ENCODE data around the gene HMMR. TPM values are rescaled to one million over a fixed set of nuclear protein-coding genes. Genes with fewer than 3 reads are reported as not detected.

HMMR gene
- total RNA-seq, 4 donors from 2014 or later: 2.2 to 7.9 (median 3.7) TPM

DNA sequence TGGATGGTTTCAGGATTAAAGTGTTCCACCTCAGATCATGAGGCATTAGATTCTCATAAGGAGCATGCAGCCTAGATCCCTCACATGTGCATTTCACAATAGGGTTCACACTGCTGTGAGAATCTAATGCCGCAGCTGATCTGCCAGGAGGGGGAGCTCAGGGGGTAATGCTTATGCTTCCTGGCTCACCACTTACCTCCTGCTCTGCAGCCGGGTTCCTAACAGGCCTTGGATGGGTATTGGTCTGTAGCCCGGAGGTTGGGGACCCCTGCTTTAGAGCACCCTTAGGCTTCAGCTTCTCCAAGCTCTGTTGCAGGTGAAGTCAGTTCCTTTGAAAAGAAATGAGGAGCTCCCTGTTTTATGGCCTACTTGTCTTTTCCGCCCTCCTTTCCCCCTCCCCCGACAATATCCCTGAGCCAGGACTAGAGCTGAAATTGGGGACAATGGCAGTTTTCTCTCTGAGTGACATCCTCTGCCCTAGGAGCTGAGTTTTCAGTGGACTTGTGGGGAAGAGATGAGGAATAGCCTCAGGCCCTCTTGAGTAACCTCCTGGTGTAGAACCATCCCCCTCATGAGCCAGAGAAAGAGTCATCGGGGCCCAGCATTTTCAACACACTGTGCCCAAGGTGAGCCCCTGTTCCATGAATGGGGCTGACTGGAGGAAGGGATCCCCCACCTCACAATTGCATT is 28.8 kb downstream of the HMMR start:
- Histone ChIP-seq H3K9me3 (no peaks in the 10 kb centered on the region), H3K4me3 (no peak overlapping the region), H3K27ac (no peak overlapping the region), H3K4me1 (no peaks in the 10 kb centered on the region), H3K27me3 (no peaks in the 10 kb centered on the region), H3K36me3 (no peaks in the 10 kb centered on the region)
- WGBS: 88% methylated on average over 6 of the region's 6 CpGs
- no peak for DNase-seq (ENCODE audit: low spot score in 2 of 2)
- TF ChIP-seq EP300 (IDR thresholded peaks at IDR 0.05): no peak
- TF ChIP-seq POLR2A (IDR thresholded peaks at IDR 0.05): no peak
- TF ChIP-seq, protein P1, sequence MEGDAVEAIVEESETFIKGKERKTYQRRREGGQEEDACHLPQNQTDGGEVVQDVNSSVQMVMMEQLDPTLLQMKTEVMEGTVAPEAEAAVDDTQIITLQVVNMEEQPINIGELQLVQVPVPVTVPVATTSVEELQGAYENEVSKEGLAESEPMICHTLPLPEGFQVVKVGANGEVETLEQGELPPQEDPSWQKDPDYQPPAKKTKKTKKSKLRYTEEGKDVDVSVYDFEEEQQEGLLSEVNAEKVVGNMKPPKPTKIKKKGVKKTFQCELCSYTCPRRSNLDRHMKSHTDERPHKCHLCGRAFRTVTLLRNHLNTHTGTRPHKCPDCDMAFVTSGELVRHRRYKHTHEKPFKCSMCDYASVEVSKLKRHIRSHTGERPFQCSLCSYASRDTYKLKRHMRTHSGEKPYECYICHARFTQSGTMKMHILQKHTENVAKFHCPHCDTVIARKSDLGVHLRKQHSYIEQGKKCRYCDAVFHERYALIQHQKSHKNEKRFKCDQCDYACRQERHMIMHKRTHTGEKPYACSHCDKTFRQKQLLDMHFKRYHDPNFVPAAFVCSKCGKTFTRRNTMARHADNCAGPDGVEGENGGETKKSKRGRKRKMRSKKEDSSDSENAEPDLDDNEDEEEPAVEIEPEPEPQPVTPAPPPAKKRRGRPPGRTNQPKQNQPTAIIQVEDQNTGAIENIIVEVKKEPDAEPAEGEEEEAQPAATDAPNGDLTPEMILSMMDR (IDR thresholded peaks at IDR 0.05): no peak
- TF ChIP-seq POLR2AphosphoS5 (IDR thresholded peaks at IDR 0.05): no peak

DNA sequence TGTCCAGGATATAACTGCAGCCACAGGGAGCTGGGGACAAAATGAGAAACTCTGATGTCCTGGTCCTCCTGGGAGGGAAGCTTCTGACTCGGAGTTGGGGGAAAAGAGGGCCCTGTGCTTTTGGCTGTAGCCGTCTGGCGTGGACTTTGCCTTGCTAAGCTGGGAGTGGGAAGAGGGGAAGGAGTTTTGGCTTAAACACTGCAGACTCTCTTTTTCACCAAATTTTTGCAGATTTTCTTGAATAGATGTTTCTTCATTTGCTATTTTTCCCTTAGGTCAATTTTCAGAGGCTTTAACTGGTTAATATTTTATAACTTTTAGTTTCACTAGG is 29.3 kb downstream of the HMMR start:
- no peak for DNase-seq (ENCODE audit: low spot score in 2 of 2)
- no peaks in the 10 kb centered on the region for H3K9me3 ChIP-seq
- no peaks in the 10 kb centered on the region for H3K27me3 ChIP-seq
- H3K4me1 ChIP-seq: no peaks in the 10 kb centered on the region
- WGBS: 93% methylated on average over 3 of the region's 3 CpGs
- H3K36me3 ChIP-seq: no peaks in the 10 kb centered on the region
- no peak overlapping the region for H3K27ac ChIP-seq
- H3K4me3 ChIP-seq: no peak overlapping the region
- TF ChIP-seq POLR2A (IDR thresholded peaks at IDR 0.05) (no peak), POLR2AphosphoS5 (IDR thresholded peaks at IDR 0.05) (no peak), EP300 (IDR thresholded peaks at IDR 0.05) (no peak)
- TF ChIP-seq, protein P1 (IDR thresholded peaks at IDR 0.05): no peak

DNA sequence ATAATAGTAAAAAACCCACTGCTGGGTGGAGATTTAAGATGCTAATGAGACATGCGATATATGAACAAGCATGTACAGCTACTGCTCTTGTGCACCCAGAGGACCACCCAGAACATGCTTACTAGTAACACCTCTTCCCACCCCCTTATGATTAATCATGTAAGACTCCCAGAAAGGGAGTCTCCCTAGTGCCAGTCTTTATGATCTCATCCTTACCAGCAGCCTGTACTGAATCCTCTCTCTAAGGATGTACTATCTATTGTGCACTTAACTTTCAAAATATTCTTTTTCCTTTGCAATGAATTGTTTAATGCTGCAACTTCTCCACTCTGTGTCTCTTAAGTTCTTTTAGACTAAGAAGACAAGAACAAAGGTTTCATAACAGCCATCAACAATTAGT is 35.9 kb downstream of the HMMR start:
- no peak for TF ChIP-seq POLR2A (IDR thresholded peaks at IDR 0.05)
- no peak for TF ChIP-seq POLR2AphosphoS5 (IDR thresholded peaks at IDR 0.05)
- TF ChIP-seq, protein P1 (IDR thresholded peaks at IDR 0.05): no peak
- TF ChIP-seq EP300 (IDR thresholded peaks at IDR 0.05): no peak
- no peak overlapping the region for H3K27ac ChIP-seq
- no peak overlapping the region for H3K4me3 ChIP-seq
- 100% methylated on average over 1 of the region's 1 CpG for WGBS
- H3K4me1 ChIP-seq: no peaks in the 10 kb centered on the region
- no peaks in the 10 kb centered on the region for H3K36me3 ChIP-seq
- no peaks in the 10 kb centered on the region for H3K27me3 ChIP-seq
- no peak for DNase-seq (ENCODE audit: low spot score in 2 of 2)
- H3K9me3 ChIP-seq: no peaks in the 10 kb centered on the region

DNA sequence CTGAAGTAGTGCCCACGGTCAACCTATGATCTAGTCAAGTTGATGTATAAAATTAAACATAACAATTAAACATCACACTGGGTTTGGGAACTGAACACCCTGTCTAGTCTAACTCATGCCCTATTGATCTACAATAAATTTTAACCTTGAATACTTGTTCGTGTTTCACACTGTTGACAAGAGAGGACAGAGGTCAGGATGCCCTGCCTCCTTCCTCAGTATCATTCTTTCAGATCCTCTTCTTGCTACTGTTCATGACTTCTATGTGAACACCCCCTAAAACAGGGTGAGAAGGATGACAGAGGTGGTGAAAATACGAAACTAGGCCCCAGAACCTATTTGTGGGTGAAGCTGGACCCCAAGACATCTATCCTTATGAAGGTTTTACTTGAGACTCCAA is 36.9 kb downstream of the HMMR start:
- Histone ChIP-seq H3K27ac (no peak overlapping the region), H3K36me3 (no peaks in the 10 kb centered on the region), H3K9me3 (no peaks in the 10 kb centered on the region), H3K4me3 (no peak overlapping the region), H3K27me3 (no peaks in the 10 kb centered on the region), H3K4me1 (peaks cover under 1% of the 10 kb centered on the region)
- no peak for DNase-seq (ENCODE audit: low spot score in 2 of 2)
- WGBS: 85% methylated on average over 3 of the region's 3 CpGs
- TF ChIP-seq POLR2A (IDR thresholded peaks at IDR 0.05) (no peak), EP300 (IDR thresholded peaks at IDR 0.05) (no peak), POLR2AphosphoS5 (IDR thresholded peaks at IDR 0.05) (no peak)
- TF ChIP-seq, protein P1 (IDR thresholded peaks at IDR 0.05): no peak

DNA sequence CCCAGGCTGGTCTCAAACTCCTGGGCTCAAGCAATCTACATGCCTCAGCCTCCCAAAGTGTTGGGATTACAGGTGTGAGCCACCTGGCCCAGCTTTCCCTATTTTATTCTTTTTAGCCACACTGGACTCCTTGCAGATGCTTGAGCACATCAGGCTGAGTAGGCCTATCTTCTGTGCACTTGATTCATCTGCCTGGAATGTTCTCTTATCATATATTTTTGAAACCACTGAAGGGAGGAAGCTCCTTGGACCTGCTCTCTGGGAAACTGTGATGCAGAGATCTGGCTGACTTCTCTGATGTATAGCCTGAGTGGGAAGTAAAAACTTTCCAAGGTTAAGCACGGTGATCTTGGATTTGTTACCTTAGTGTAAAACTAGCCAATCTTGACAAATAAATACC is 38.5 kb downstream of the HMMR start:
- TF ChIP-seq POLR2AphosphoS5 (IDR thresholded peaks at IDR 0.05): no peak
- no peak for TF ChIP-seq EP300 (IDR thresholded peaks at IDR 0.05)
- TF ChIP-seq, protein P1 (IDR thresholded peaks at IDR 0.05): no peak
- no peak for TF ChIP-seq POLR2A (IDR thresholded peaks at IDR 0.05)
- no peak for DNase-seq (ENCODE audit: low spot score in 2 of 2)
- 83% methylated on average over 1 of the region's 1 CpG for WGBS
- Histone ChIP-seq H3K27ac (no peak overlapping the region), H3K4me1 (peaks cover 14% of the 10 kb centered on the region), H3K36me3 (no peaks in the 10 kb centered on the region), H3K9me3 (no peaks in the 10 kb centered on the region), H3K4me3 (no peak overlapping the region), H3K27me3 (no peaks in the 10 kb centered on the region)
